ENCODE data around the gene MLLT3.

Gene MLLT3

DNA sequence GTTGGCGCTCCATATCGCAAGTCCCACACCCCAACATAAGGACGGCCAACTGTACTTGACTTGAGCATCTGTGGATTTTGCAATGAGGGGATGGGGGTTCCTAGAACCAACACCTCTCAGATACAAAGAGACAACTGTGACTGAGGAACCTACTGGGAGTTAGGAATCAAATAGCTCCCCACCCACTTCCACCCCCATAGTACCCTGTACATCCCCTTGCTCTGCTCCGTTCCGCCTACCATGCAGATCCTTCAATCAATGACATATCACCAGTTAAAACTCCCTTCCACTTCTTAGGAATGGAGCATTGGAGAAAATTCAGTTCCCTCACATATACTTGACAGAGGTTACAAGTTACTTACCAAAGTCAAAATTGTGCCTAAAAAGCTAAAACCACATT lies 140.9 kb downstream of the MLLT3 start:
- no peak overlapping the region for H3K4me3 ChIP-seq (ENCODE audit: low read length)
- H3K27me3 ChIP-seq (ENCODE audit: control insufficient read depth, insufficient read depth, low read length): no peaks in the 10 kb centered on the region
- no peak for DNase-seq (ENCODE audit: low read depth, low spot score)
- H3K9me3 ChIP-seq (ENCODE audit: control insufficient read depth, insufficient read depth, low read length): no peaks in the 10 kb centered on the region
- no CpG with 5 or more reads among the region's 5 CpGs for WGBS (ENCODE audit: insufficient coverage, insufficient read length)
- peaks cover 5% of the 10 kb centered on the region; the same call in 1 of the 2 replicates for H3K4me1 ChIP-seq (ENCODE audit: control insufficient read depth, insufficient read depth, low read length)
- H3K27ac ChIP-seq (ENCODE audit: low read length): no peak overlapping the region
- H3K36me3 ChIP-seq (ENCODE audit: control insufficient read depth, insufficient read depth, low read length): no peaks in the 10 kb centered on the region

DNA sequence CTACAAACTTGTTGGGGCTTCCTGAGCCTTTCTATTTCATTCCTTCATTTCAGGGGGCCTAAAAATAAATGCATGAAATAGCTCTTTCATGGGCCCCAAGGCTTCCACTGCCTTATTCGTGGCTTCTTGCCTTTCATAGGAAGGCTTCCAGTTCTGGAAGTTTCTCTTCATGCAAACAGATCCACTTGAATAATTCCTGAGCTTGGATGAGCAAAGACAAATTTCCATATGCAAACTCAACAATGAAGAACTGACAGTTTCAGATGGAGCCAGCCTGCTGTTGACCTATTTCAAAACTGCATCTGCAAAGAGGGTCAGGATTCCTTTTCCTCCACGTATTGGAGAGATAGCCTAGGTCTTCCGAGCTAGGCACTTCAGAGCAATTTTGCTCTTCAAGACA lies 142.1 kb downstream of the MLLT3 start:
- Histone ChIP-seq H3K4me1 (ENCODE audit: control insufficient read depth, insufficient read depth, low read length) (peaks cover 5% of the 10 kb centered on the region; the same call in 1 of the 2 replicates), H3K9me3 (ENCODE audit: control insufficient read depth, insufficient read depth, low read length) (no peaks in the 10 kb centered on the region), H3K27ac (ENCODE audit: low read length) (no peak overlapping the region), H3K27me3 (ENCODE audit: control insufficient read depth, insufficient read depth, low read length) (no peaks in the 10 kb centered on the region), H3K4me3 (ENCODE audit: low read length) (no peak overlapping the region), H3K36me3 (ENCODE audit: control insufficient read depth, insufficient read depth, low read length) (no peaks in the 10 kb centered on the region)
- no CpG with 5 or more reads among the region's 3 CpGs for WGBS (ENCODE audit: insufficient coverage, insufficient read length)
- DNase-seq (ENCODE audit: low read depth, low spot score): no peak

DNA sequence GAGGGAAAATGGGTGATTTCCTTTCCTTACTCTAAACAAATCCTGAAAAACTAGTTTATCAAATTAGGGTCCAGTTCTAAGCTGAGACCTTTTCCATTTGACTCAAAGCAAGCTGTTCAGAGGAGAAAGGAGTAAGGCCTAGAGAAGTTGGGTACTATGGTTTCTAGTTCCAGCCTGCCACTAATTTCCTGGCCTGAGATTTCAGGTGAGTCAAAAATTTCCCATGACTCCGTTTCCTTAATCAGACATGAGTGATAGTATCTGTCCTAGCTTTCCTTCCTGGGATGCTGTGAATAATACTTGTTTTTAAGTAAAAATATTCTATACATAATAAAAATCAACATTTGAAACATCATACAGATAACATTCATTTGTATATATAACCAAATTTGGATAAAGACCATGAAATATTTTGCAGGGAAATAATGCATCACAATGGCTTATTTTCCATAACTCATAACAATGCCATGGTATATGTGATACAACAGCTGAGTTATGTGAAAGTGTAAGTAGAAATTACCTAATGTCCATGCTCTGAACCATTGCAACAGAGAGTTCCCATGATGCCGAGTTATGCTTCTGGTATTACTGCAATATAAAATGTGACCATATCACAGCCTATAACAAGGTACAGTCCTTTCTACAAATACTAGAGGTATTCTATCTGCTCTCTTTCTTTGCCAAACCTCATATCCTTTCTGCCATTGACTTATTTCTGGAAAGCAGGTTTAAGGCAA lies 142.7 kb downstream of the MLLT3 start:
- Histone ChIP-seq H3K27ac (ENCODE audit: low read length) (no peak overlapping the region), H3K9me3 (ENCODE audit: control insufficient read depth, insufficient read depth, low read length) (no peaks in the 10 kb centered on the region), H3K36me3 (ENCODE audit: control insufficient read depth, insufficient read depth, low read length) (no peaks in the 10 kb centered on the region), H3K4me3 (ENCODE audit: low read length) (no peak overlapping the region), H3K4me1 (ENCODE audit: control insufficient read depth, insufficient read depth, low read length) (peaks cover 5% of the 10 kb centered on the region; the same call in 1 of the 2 replicates), H3K27me3 (ENCODE audit: control insufficient read depth, insufficient read depth, low read length) (no peaks in the 10 kb centered on the region)
- DNase-seq (ENCODE audit: low read depth, low spot score): no peak
- no CpG with 5 or more reads among the region's 2 CpGs for WGBS (ENCODE audit: insufficient coverage, insufficient read length)

DNA sequence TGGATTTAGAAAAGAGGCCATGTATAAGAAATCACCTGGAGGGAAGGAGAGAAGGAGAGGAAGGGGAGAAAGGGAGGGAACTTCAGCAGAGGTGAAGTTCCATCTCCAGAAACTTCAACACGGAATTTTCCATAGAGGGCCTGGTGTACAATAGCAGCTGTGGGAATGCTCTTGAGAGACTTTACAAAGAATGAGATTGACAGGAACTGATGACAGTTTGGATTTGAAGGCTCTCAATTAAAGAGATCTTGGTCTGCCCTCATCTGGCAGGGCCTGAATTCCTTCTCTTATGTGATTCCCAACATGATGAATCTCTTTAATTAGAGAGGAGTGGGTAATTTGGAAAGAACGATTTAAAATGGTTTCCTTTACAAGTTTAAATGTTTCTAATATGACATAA lies 143.5 kb downstream of the MLLT3 start:
- no peak for DNase-seq (ENCODE audit: low read depth, low spot score)
- no peak overlapping the region for H3K27ac ChIP-seq (ENCODE audit: low read length)
- H3K4me1 ChIP-seq (ENCODE audit: control insufficient read depth, insufficient read depth, low read length): peaks cover 5% of the 10 kb centered on the region; the same call in 1 of the 2 replicates
- no CpG with 5 or more reads among the region's 2 CpGs for whole genome bisulfite sequencing (ENCODE audit: insufficient coverage, insufficient read length)
- H3K9me3 ChIP-seq (ENCODE audit: control insufficient read depth, insufficient read depth, low read length): no peaks in the 10 kb centered on the region
- H3K4me3 ChIP-seq (ENCODE audit: low read length): no peak overlapping the region
- H3K36me3 ChIP-seq (ENCODE audit: control insufficient read depth, insufficient read depth, low read length): no peaks in the 10 kb centered on the region
- H3K27me3 ChIP-seq (ENCODE audit: control insufficient read depth, insufficient read depth, low read length): no peaks in the 10 kb centered on the region

DNA sequence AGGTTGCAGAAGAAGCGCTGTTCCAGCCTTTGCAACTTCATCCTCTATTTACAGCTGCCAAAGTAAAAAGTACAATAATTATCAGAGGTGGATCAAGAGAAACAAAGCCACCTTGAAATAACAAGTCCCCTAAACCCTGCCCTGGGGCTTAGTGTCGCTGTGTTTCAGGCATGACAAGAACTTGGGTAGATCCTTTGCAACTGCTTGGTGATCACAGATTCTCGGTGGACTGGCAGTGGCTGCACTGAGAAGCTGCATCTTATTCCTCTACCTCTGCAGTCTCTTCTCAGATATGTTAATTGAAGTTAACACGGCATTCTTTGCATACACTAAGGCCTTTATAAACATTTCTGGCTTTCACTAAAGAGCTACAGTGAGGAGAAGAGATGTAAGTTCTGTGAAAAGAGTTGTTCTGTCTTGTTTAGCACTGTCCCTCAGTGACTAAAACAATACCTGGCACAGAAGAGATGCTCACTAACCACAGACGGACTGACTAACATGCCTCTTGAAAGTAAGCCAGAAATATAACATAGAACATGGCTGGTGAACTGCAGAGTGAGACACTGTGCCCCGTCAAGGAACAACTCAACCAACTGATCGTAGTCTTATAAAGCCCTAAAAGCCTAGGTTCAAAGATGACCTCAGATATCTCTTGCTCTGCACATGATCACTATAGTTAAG lies 144.2 kb downstream of the MLLT3 start:
- Histone ChIP-seq H3K36me3 (ENCODE audit: control insufficient read depth, insufficient read depth, low read length) (no peaks in the 10 kb centered on the region), H3K27ac (ENCODE audit: low read length) (no peak overlapping the region), H3K9me3 (ENCODE audit: control insufficient read depth, insufficient read depth, low read length) (no peaks in the 10 kb centered on the region), H3K27me3 (ENCODE audit: control insufficient read depth, insufficient read depth, low read length) (no peaks in the 10 kb centered on the region), H3K4me1 (ENCODE audit: control insufficient read depth, insufficient read depth, low read length) (peaks cover 5% of the 10 kb centered on the region; the same call in 1 of the 2 replicates), H3K4me3 (ENCODE audit: low read length) (no peak overlapping the region)
- DNase-seq (ENCODE audit: low read depth, low spot score): no peak
- WGBS (ENCODE audit: insufficient coverage, insufficient read length): no CpG with 5 or more reads among the region's 7 CpGs

DNA sequence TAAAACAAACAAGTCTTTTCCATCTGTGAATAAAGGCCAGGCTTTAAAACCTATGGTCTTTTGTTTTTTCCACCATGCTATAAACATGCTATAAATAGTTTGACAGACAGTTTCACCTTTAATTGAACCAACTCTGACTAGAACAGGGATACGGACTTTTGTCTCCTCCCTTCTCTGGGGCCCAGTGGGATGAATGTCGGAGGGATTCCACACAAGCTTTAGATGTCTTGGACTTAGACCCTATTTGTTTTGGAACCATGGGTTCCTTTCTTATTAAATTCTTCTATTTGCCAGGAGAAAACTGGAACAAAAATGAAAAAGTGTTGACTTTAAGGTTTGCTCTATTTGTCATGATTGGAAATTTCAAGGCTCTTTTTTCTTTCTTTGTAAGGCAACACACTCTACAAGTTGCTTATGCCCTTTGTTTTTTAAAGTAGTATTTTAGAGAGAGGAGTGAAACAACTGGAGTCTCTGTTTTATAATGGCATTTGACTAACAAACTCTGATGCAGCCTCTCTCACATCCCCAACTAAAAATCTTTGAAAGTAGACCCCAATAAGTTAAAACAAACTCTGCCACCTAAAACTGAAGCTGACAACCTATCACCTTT lies 145.3 kb downstream of the MLLT3 start:
- Histone ChIP-seq H3K4me3 (ENCODE audit: low read length) (no peak overlapping the region), H3K4me1 (ENCODE audit: control insufficient read depth, insufficient read depth, low read length) (peaks cover 5% of the 10 kb centered on the region; the same call in 1 of the 2 replicates), H3K9me3 (ENCODE audit: control insufficient read depth, insufficient read depth, low read length) (no peaks in the 10 kb centered on the region), H3K27ac (ENCODE audit: low read length) (no peak overlapping the region), H3K36me3 (ENCODE audit: control insufficient read depth, insufficient read depth, low read length) (no peaks in the 10 kb centered on the region), H3K27me3 (ENCODE audit: control insufficient read depth, insufficient read depth, low read length) (no peaks in the 10 kb centered on the region)
- no CpG with 5 or more reads among the region's 2 CpGs for WGBS (ENCODE audit: insufficient coverage, insufficient read length)
- no peak for DNase-seq (ENCODE audit: low read depth, low spot score)

DNA sequence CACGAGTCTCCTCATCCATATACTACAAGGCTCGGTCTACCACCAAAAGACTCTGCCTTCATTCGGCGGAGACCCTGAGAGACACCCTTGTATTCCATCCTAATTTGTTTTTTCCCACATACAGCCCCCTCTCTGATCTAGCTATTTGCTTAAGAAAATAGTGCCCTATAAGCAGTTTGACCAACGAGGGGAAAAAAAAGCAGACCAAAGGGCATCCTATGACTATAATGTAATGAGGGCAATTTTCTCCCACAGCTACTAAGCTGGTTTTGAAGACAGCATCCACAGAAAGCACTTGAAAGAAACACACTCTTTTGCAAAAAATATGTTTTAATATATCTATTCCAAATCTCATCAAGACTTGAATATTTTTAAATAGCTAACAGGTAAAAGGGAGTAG lies 147.8 kb downstream of the MLLT3 start:
- no CpG with 5 or more reads among the region's 5 CpGs for WGBS (ENCODE audit: insufficient coverage, insufficient read length)
- no peaks in the 10 kb centered on the region for H3K9me3 ChIP-seq (ENCODE audit: control insufficient read depth, insufficient read depth, low read length)
- peaks cover 5% of the 10 kb centered on the region; the same call in 1 of the 2 replicates for H3K4me1 ChIP-seq (ENCODE audit: control insufficient read depth, insufficient read depth, low read length)
- DNase-seq (ENCODE audit: low read depth, low spot score): no peak
- no peak overlapping the region for H3K27ac ChIP-seq (ENCODE audit: low read length)
- no peaks in the 10 kb centered on the region for H3K36me3 ChIP-seq (ENCODE audit: control insufficient read depth, insufficient read depth, low read length)
- H3K4me3 ChIP-seq (ENCODE audit: low read length): no peak overlapping the region
- no peaks in the 10 kb centered on the region for H3K27me3 ChIP-seq (ENCODE audit: control insufficient read depth, insufficient read depth, low read length)

DNA sequence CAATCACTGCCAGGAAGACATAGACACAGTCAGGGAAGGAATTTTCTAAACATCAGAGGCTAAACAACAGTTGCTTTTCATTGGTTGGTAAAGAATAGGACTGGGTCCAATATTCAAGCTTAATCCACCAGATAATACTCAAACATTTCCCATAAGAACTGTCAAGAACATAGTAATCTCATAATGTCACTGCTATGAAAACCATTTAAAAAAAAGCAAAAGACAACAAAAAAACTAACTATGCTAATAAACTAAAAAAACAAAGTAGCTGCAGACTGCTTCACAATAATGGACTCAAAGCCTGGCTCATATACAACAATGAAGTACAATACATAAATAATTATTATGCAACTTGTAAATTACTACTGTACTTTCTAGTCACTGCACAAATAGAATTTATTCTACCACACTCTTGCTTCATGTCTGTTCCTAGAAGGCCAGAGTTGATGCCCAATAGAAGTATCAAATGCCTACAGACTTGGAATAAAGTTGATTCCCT lies 148.7 kb downstream of the MLLT3 start:
- H3K4me3 ChIP-seq (ENCODE audit: low read length): no peak overlapping the region
- no peak overlapping the region for H3K27ac ChIP-seq (ENCODE audit: low read length)
- H3K4me1 ChIP-seq (ENCODE audit: control insufficient read depth, insufficient read depth, low read length): peaks cover 3% of the 10 kb centered on the region; the same call in 1 of the 2 replicates
- no peak for DNase-seq (ENCODE audit: low read depth, low spot score)
- no peaks in the 10 kb centered on the region for H3K27me3 ChIP-seq (ENCODE audit: control insufficient read depth, insufficient read depth, low read length)
- H3K36me3 ChIP-seq (ENCODE audit: control insufficient read depth, insufficient read depth, low read length): no peaks in the 10 kb centered on the region
- no peaks in the 10 kb centered on the region for H3K9me3 ChIP-seq (ENCODE audit: control insufficient read depth, insufficient read depth, low read length)

DNA sequence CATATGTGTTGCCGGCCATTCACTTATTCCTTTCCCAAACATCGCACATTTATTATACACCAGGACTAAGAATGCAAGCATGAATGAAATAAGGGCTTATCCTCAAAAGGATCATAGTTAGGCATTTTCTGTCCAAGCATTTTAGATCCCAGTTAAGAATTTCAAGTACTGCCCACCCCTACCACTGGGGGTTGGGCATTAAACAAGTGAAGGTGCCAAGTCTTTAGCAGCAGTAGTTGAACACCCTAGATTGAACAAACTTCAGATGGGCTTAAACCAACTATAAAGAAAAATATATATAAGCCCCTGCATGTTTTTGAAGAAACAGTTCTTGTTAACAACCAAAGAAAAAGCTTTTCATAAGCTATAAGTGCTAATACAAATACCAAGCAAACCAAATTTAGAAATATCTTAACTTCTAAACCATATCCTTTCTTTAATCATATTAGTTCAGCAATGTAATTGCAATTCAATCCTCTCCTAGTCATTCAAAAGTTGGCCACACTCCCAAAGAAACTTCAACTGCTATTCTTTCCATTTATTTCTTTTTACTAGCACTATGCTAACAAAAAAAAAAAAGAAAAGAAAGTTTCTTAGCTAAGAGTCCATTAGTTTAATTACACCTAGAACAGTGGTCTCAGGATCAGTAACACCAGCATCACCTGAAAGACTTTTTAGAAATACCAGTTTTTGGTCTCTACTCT lies 149.8 kb downstream of the MLLT3 start:
- Histone ChIP-seq H3K4me3 (ENCODE audit: low read length) (no peak overlapping the region), H3K36me3 (ENCODE audit: control insufficient read depth, insufficient read depth, low read length) (no peaks in the 10 kb centered on the region), H3K9me3 (ENCODE audit: control insufficient read depth, insufficient read depth, low read length) (no peaks in the 10 kb centered on the region), H3K4me1 (ENCODE audit: control insufficient read depth, insufficient read depth, low read length) (no peaks in the 10 kb centered on the region), H3K27ac (ENCODE audit: low read length) (no peak overlapping the region), H3K27me3 (ENCODE audit: control insufficient read depth, insufficient read depth, low read length) (no peaks in the 10 kb centered on the region)
- DNase-seq (ENCODE audit: low read depth, low spot score): no peak
- WGBS (ENCODE audit: insufficient coverage, insufficient read length): no CpG with 5 or more reads among the region's 2 CpGs

DNA sequence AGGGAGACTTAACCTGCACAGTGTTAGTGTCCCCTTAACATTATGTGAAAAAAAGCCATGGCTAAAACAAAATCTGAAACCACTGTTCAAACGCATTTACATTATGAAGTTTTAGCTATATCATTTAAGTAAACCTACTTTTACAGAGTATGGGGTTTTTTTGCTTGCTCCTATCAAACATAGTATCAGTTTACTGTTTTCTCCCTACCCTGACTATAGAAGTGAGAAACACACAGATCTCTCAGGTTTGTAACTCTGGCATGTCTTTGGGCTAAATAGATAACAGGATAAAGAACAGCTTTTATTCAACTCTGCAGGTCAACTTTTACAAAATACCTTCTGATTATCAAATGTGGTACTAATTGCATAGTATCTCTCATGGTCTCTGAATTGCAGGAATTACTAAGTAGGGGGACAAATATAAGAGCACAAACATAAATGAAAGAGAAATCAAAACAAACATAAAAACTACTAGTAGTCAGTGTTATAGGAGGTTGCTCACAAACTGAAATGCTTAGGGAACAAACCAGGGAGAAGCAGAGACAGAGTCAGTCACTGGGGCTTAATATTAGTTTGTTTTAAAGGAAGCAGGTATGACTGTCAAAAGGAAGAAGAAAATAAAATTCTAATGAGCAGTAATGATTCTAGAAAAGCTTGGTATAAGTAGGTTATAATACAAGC lies 155.8 kb downstream of the MLLT3 start:
- no peaks in the 10 kb centered on the region for H3K36me3 ChIP-seq (ENCODE audit: control insufficient read depth, insufficient read depth, low read length)
- DNase-seq (ENCODE audit: low read depth, low spot score): no peak
- no peaks in the 10 kb centered on the region; the same call in 1 of the 2 replicates for H3K4me1 ChIP-seq (ENCODE audit: control insufficient read depth, insufficient read depth, low read length)
- H3K27me3 ChIP-seq (ENCODE audit: control insufficient read depth, insufficient read depth, low read length): no peaks in the 10 kb centered on the region
- H3K27ac ChIP-seq (ENCODE audit: low read length): no peak overlapping the region
- no peaks in the 10 kb centered on the region for H3K9me3 ChIP-seq (ENCODE audit: control insufficient read depth, insufficient read depth, low read length)
- H3K4me3 ChIP-seq (ENCODE audit: low read length): no peak overlapping the region
- no CpG with 5 or more reads among the region's 1 CpG for WGBS (ENCODE audit: insufficient coverage, insufficient read length)

Data from iPS DF 6.9 (cell line).